ENCODE measurements around the gene ATP6V1G3.

ATP6V1G3 gene

GRCh38 chr1:198483645-198484044 lies 56.8 kb downstream of the ATP6V1G3 start:
- H4K8ac ChIP-seq (ENCODE audit: low read depth, low read length): no peak overlapping the region

DNA sequence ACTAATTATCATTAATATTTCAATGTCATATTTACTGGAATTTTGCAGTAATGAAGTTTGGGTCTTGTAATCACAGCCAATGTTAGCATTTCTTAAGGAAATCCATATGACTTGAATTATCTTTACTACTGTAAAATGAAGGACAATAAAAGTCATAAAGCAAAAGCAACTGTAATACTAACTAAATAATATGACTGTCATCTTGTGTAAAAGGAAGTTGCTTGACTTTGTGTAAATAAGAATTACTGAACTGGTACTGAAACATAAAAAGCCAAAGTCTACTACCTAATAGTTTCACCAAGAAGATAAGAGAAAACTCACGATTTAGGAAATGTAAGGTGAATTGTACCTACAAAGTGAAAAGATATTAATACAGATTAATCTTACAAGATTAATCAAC lies 57.5 kb downstream of the ATP6V1G3 start:
- Histone ChIP-seq H2BK12ac (ENCODE audit: low read length) (no peak overlapping the region), H3K27ac (replicated peaks; ENCODE audit: low read length) (no peak overlapping the region), H2BK120ac (ENCODE audit: low read depth, low read length) (no peak overlapping the region), H3K18ac (ENCODE audit: low read length) (no peak overlapping the region), H4K91ac (ENCODE audit: low read depth, low read length, poor library complexity) (no peak overlapping the region), H2BK5ac (ENCODE audit: low read length) (no peak overlapping the region), H3K9ac (ENCODE audit: low read depth, low read length, poor library complexity) (no peak overlapping the region), H2AFZ (ENCODE audit: low read length) (no peak overlapping the region), H3K4ac (ENCODE audit: low read length) (no peak overlapping the region), H3K4me3 (ENCODE audit: low read length in 2 of 2) (no peak overlapping the region), H3K14ac (ENCODE audit: low read length) (no peak overlapping the region), H3K4me1 (ENCODE audit: control insufficient read depth in 2 of 2, insufficient read depth in 1 of 2, low read depth in 1 of 2, low read length in 2 of 2) (no peaks in the 10 kb centered on the region), H3K9me3 (replicated peaks in 1 of 2; ENCODE audit: control insufficient read depth in 2 of 2, insufficient read depth in 1 of 2, low read depth in 1 of 2, low read length in 2 of 2) (no peaks in the 10 kb centered on the region), H3K27me3 (ENCODE audit: control insufficient read depth in 3 of 3, insufficient read depth in 3 of 3, low read depth in 1 of 3, low read length in 3 of 3) (peaks cover 0 to 5% (median 0%) of the 10 kb centered on the region in 3 experiments), H3K36me3 (replicated peaks in 1 of 2; ENCODE audit: control insufficient read depth in 2 of 2, insufficient read depth in 2 of 2, low read length in 2 of 2) (no peaks in the 10 kb centered on the region), H3K4me2 (ENCODE audit: insufficient read depth, low read length, poor library complexity, severe bottlenecking) (no peak overlapping the region), H3K79me1 (ENCODE audit: low read depth, low read length) (no peaks in the 10 kb centered on the region), H3K23ac (ENCODE audit: low read depth, low read length, poor library complexity) (no peak overlapping the region), H2BK15ac (ENCODE audit: low read length) (no peak overlapping the region), H4K8ac (ENCODE audit: low read depth, low read length) (no peak overlapping the region), H2AK5ac (ENCODE audit: low read depth, low read length) (no peak overlapping the region)
- DNase-seq (ENCODE audit: low spot score): no peak
- WGBS, 2 donors (ENCODE audit: extremely low coverage in 2 of 2, insufficient read length in 2 of 2, insufficient replicate concordance in 1 of 2): no CpG with 5 or more reads among the region's 1 CpG

More at GRCh38 chr1:198483645-198484044, 56.8 kb downstream of the ATP6V1G3 start:
- no peak overlapping the region for H3K27ac ChIP-seq (replicated peaks; ENCODE audit: low read length)
- H3K4me2 ChIP-seq (ENCODE audit: insufficient read depth, low read length, poor library complexity, severe bottlenecking): no peak overlapping the region
- no peak overlapping the region for H2AFZ ChIP-seq (ENCODE audit: low read length)
- no peak overlapping the region for H3K4ac ChIP-seq (ENCODE audit: low read length)
- no peak overlapping the region for H3K9ac ChIP-seq (ENCODE audit: low read depth, low read length, poor library complexity)
- H2BK120ac ChIP-seq (ENCODE audit: low read depth, low read length): no peak overlapping the region
- H3K27me3 ChIP-seq (ENCODE audit: control insufficient read depth in 3 of 3, insufficient read depth in 3 of 3, low read depth in 1 of 3, low read length in 3 of 3): peaks cover 0 to 5% (median 0%) of the 10 kb centered on the region in 3 experiments
- no peak overlapping the region for H3K23ac ChIP-seq (ENCODE audit: low read depth, low read length, poor library complexity)
- no peak overlapping the region for H3K18ac ChIP-seq (ENCODE audit: low read length)
- H2BK15ac ChIP-seq (ENCODE audit: low read length): no peak overlapping the region
- no peak for DNase-seq (ENCODE audit: low spot score)
- no peak overlapping the region for H3K14ac ChIP-seq (ENCODE audit: low read length)
- H3K79me1 ChIP-seq (ENCODE audit: low read depth, low read length): no peaks in the 10 kb centered on the region
- H2AK5ac ChIP-seq (ENCODE audit: low read depth, low read length): no peak overlapping the region
- no peak overlapping the region for H2BK5ac ChIP-seq (ENCODE audit: low read length)
- no peaks in the 10 kb centered on the region for H3K9me3 ChIP-seq (replicated peaks in 1 of 2; ENCODE audit: control insufficient read depth in 2 of 2, insufficient read depth in 1 of 2, low read depth in 1 of 2, low read length in 2 of 2)
- H3K4me3 ChIP-seq (ENCODE audit: low read length in 2 of 2): no peak overlapping the region
- no peaks in the 10 kb centered on the region for H3K4me1 ChIP-seq (ENCODE audit: control insufficient read depth in 2 of 2, insufficient read depth in 1 of 2, low read depth in 1 of 2, low read length in 2 of 2)
- no peak overlapping the region for H2BK12ac ChIP-seq (ENCODE audit: low read length)
- H3K36me3 ChIP-seq (replicated peaks in 1 of 2; ENCODE audit: control insufficient read depth in 2 of 2, insufficient read depth in 2 of 2, low read length in 2 of 2): no peaks in the 10 kb centered on the region
- H4K91ac ChIP-seq (ENCODE audit: low read depth, low read length, poor library complexity): no peak overlapping the region

- no peak overlapping the region for H3K4ac ChIP-seq (ENCODE audit: low read length)
- H2AK5ac ChIP-seq (ENCODE audit: low read depth, low read length): no peak overlapping the region
- H3K9ac ChIP-seq (ENCODE audit: low read depth, low read length, poor library complexity): no peak overlapping the region
- H2AFZ ChIP-seq (ENCODE audit: low read length): no peak overlapping the region
- H3K18ac ChIP-seq (ENCODE audit: low read length): no peak overlapping the region
- H2BK15ac ChIP-seq (ENCODE audit: low read length): no peak overlapping the region
- no peak for DNase-seq (ENCODE audit: low spot score)
- no peak overlapping the region for H3K4me2 ChIP-seq (ENCODE audit: insufficient read depth, low read length, poor library complexity, severe bottlenecking)
- WGBS, 2 donors (ENCODE audit: extremely low coverage in 2 of 2, insufficient read length in 2 of 2, insufficient replicate concordance in 1 of 2): no CpG with 5 or more reads among the region's 1 CpG
- H3K23ac ChIP-seq (ENCODE audit: low read depth, low read length, poor library complexity): no peak overlapping the region
- peaks cover 0 to 5% (median 0%) of the 10 kb centered on the region in 3 experiments for H3K27me3 ChIP-seq (ENCODE audit: control insufficient read depth in 3 of 3, insufficient read depth in 3 of 3, low read depth in 1 of 3, low read length in 3 of 3)
- H3K4me1 ChIP-seq (ENCODE audit: control insufficient read depth in 2 of 2, insufficient read depth in 1 of 2, low read depth in 1 of 2, low read length in 2 of 2): no peaks in the 10 kb centered on the region
- no peak overlapping the region for H4K91ac ChIP-seq (ENCODE audit: low read depth, low read length, poor library complexity)
- no peak overlapping the region for H3K4me3 ChIP-seq (ENCODE audit: low read length in 2 of 2)
- H2BK12ac ChIP-seq (ENCODE audit: low read length): no peak overlapping the region
- H4K8ac ChIP-seq (ENCODE audit: low read depth, low read length): no peak overlapping the region
- H2BK120ac ChIP-seq (ENCODE audit: low read depth, low read length): no peak overlapping the region
- H3K36me3 ChIP-seq (replicated peaks in 1 of 2; ENCODE audit: control insufficient read depth in 2 of 2, insufficient read depth in 2 of 2, low read length in 2 of 2): no peaks in the 10 kb centered on the region
- H3K79me1 ChIP-seq (ENCODE audit: low read depth, low read length): no peaks in the 10 kb centered on the region
- no peak overlapping the region for H3K14ac ChIP-seq (ENCODE audit: low read length)
- H3K27ac ChIP-seq (replicated peaks; ENCODE audit: low read length): no peak overlapping the region
- H2BK5ac ChIP-seq (ENCODE audit: low read length): no peak overlapping the region
- H3K9me3 ChIP-seq (replicated peaks in 1 of 2; ENCODE audit: control insufficient read depth in 2 of 2, insufficient read depth in 1 of 2, low read depth in 1 of 2, low read length in 2 of 2): no peaks in the 10 kb centered on the region
These were observed 58.8 kb downstream of the ATP6V1G3 start for GRCh38 chr1:198481661-198482060.

- H2BK120ac ChIP-seq (ENCODE audit: low read depth, low read length): no peak overlapping the region
- H2BK12ac ChIP-seq (ENCODE audit: low read length): no peak overlapping the region
- no peak overlapping the region for H2BK15ac ChIP-seq (ENCODE audit: low read length)
- H2AFZ ChIP-seq (ENCODE audit: low read length): no peak overlapping the region
- no peaks in the 10 kb centered on the region for H3K79me1 ChIP-seq (ENCODE audit: low read depth, low read length)
- H3K14ac ChIP-seq (ENCODE audit: low read length): no peak overlapping the region
- no peak overlapping the region for H3K4me3 ChIP-seq (ENCODE audit: low read length in 2 of 2)
- H3K27ac ChIP-seq (replicated peaks; ENCODE audit: low read length): no peak overlapping the region
- H2BK5ac ChIP-seq (ENCODE audit: low read length): no peak overlapping the region
- H2AK5ac ChIP-seq (ENCODE audit: low read depth, low read length): no peak overlapping the region
- H3K27me3 ChIP-seq (ENCODE audit: control insufficient read depth in 3 of 3, insufficient read depth in 3 of 3, low read depth in 1 of 3, low read length in 3 of 3): peaks cover 0 to 5% (median 0%) of the 10 kb centered on the region in 3 experiments
- H3K9me3 ChIP-seq (replicated peaks in 1 of 2; ENCODE audit: control insufficient read depth in 2 of 2, insufficient read depth in 1 of 2, low read depth in 1 of 2, low read length in 2 of 2): no peaks in the 10 kb centered on the region
- H3K4me2 ChIP-seq (ENCODE audit: insufficient read depth, low read length, poor library complexity, severe bottlenecking): no peak overlapping the region
- H3K36me3 ChIP-seq (replicated peaks in 1 of 2; ENCODE audit: control insufficient read depth in 2 of 2, insufficient read depth in 2 of 2, low read length in 2 of 2): no peaks in the 10 kb centered on the region
- no peak for DNase-seq (ENCODE audit: low spot score)
- H4K91ac ChIP-seq (ENCODE audit: low read depth, low read length, poor library complexity): no peak overlapping the region
- H3K4ac ChIP-seq (ENCODE audit: low read length): no peak overlapping the region
- H3K18ac ChIP-seq (ENCODE audit: low read length): no peak overlapping the region
- no peak overlapping the region for H4K8ac ChIP-seq (ENCODE audit: low read depth, low read length)
- H3K23ac ChIP-seq (ENCODE audit: low read depth, low read length, poor library complexity): no peak overlapping the region
- no CpG with 5 or more reads among the region's 2 CpGs for WGBS, 2 donors (ENCODE audit: extremely low coverage in 2 of 2, insufficient read length in 2 of 2, insufficient replicate concordance in 1 of 2)
- H3K9ac ChIP-seq (ENCODE audit: low read depth, low read length, poor library complexity): no peak overlapping the region
- no peaks in the 10 kb centered on the region for H3K4me1 ChIP-seq (ENCODE audit: control insufficient read depth in 2 of 2, insufficient read depth in 1 of 2, low read depth in 1 of 2, low read length in 2 of 2)
These were observed 59.6 kb downstream of the ATP6V1G3 start for GRCh38 chr1:198480876-198481275.
